HepG2 (cell line): ENCODE data around the gene WEE1. TPM values are rescaled to one million over a fixed set of nuclear protein-coding genes. Genes with fewer than 3 reads are reported as not detected.

Experiments
- CBFB ChIP-seq: sonication (generic); formaldehyde crosslinking; IDR thresholded peaks from 2 replicates; pipeline ENCODE4 v1.4.0; 2020; ENCODE audit warnings: missing genetic modification reagents
- CEBPG ChIP-seq: IDR thresholded peaks from 2 replicates; pipeline ENCODE4 v1.6.1; 2016
- DMAP1 ChIP-seq: IDR thresholded peaks from 2 replicates; pipeline ENCODE4 v1.6.1; 2016
- FOXK1 ChIP-seq: sonication (generic); formaldehyde crosslinking; IDR thresholded peaks from 2 replicates; pipeline ENCODE4 v1.4.0; 2020; ENCODE audit warnings: low read depth, missing genetic modification reagents, borderline replicate concordance
- HDAC1 ChIP-seq: sonication (generic); formaldehyde crosslinking; IDR thresholded peaks from 2 replicates; pipeline ENCODE4 v1.5.1; 2020; ENCODE audit warnings: mild to moderate bottlenecking, missing genetic modification reagents
- MED13 ChIP-seq: sonication (generic); formaldehyde crosslinking; IDR thresholded peaks from 2 replicates; pipeline ENCODE4 v1.5.0; 2020; ENCODE audit warnings: missing genetic modification reagents
- MIER2 ChIP-seq: IDR thresholded peaks from 2 replicates; pipeline ENCODE4 v1.6.1; 2016; ENCODE audit warnings: missing biosample characterization, missing genetic modification reagents
- NFE2 ChIP-seq: sonication (generic); formaldehyde crosslinking; IDR thresholded peaks from 2 replicates; pipeline ENCODE4 v1.4.0; 2020; ENCODE audit warnings: missing genetic modification reagents
- PHF21A ChIP-seq: sonication (generic); formaldehyde crosslinking; IDR thresholded peaks from 2 replicates; pipeline ENCODE4 v1.5.0; 2020; ENCODE audit warnings: mild to moderate bottlenecking, missing genetic modification reagents
- RARG ChIP-seq: sonication (generic); formaldehyde crosslinking; IDR thresholded peaks from 2 replicates; pipeline ENCODE4 v1.4.0; 2020; ENCODE audit warnings: low read depth, mild to moderate bottlenecking, missing genetic modification reagents
- SIX1 ChIP-seq: sonication (generic); formaldehyde crosslinking; IDR thresholded peaks from 2 replicates; pipeline ENCODE4 v1.4.0; 2020; ENCODE audit warnings: missing genetic modification reagents, borderline replicate concordance
- SMAD1 ChIP-seq: sonication (generic); formaldehyde crosslinking; IDR thresholded peaks from 2 replicates; pipeline ENCODE4 v1.4.0; 2020; ENCODE audit warnings: missing genetic modification reagents, low read depth, mild to moderate bottlenecking, borderline replicate concordance
- SNAPC2 ChIP-seq: sonication (generic); formaldehyde crosslinking; IDR thresholded peaks from 2 replicates; pipeline ENCODE4 v1.8.1; 2022; ENCODE audit warnings: mild to moderate bottlenecking, missing genetic modification reagents
- TMF1 ChIP-seq: sonication (generic); formaldehyde crosslinking; IDR thresholded peaks from 2 replicates; pipeline ENCODE4 v1.8.1; 2022; ENCODE audit warnings: low read depth, missing genetic modification reagents
- YEATS2 ChIP-seq: sonication (generic); formaldehyde crosslinking; IDR thresholded peaks from 2 replicates; pipeline ENCODE4 v1.4.0; 2020; ENCODE audit warnings: missing genetic modification reagents, borderline replicate concordance
- ZNF230 ChIP-seq: sonication (generic); formaldehyde crosslinking; IDR thresholded peaks from 2 replicates; pipeline ENCODE4 v1.4.0; 2020; ENCODE audit warnings: mild to moderate bottlenecking, missing genetic modification reagents
- ZNF260 ChIP-seq: sonication (generic); formaldehyde crosslinking; IDR thresholded peaks from 2 replicates; pipeline ENCODE4 v1.4.0; 2020; ENCODE audit warnings: missing genetic modification reagents, low read depth, mild to moderate bottlenecking, borderline replicate concordance
- ZNF333 ChIP-seq: sonication (generic); formaldehyde crosslinking; IDR thresholded peaks from 2 replicates; pipeline ENCODE4 v1.4.0; 2020; ENCODE audit warnings: mild to moderate bottlenecking, missing genetic modification reagents, borderline replicate concordance
- ZNF337 ChIP-seq: sonication (generic); formaldehyde crosslinking; IDR thresholded peaks from 2 replicates; pipeline ENCODE4 v1.5.1; 2020; ENCODE audit warnings: missing genetic modification reagents, low read depth, mild to moderate bottlenecking, borderline replicate concordance
- ZNF441 ChIP-seq: sonication (generic); formaldehyde crosslinking; IDR thresholded peaks from 2 replicates; pipeline ENCODE4 v1.7.0; 2021; ENCODE audit warnings: missing genetic modification reagents, borderline replicate concordance
- ZNF451 ChIP-seq: sonication (generic); formaldehyde crosslinking; IDR thresholded peaks from 2 replicates; pipeline ENCODE4 v1.5.0; 2020; ENCODE audit warnings: mild to moderate bottlenecking, missing genetic modification reagents
- ZNF724P ChIP-seq: sonication (generic); formaldehyde crosslinking; IDR thresholded peaks from 2 replicates; pipeline ENCODE4 v1.8.0; 2022; ENCODE audit warnings: missing genetic modification reagents, borderline replicate concordance
- ZNF776 ChIP-seq: sonication (generic); formaldehyde crosslinking; IDR thresholded peaks from 2 replicates; pipeline ENCODE4 v1.4.0; 2020; ENCODE audit warnings: mild to moderate bottlenecking, missing genetic modification reagents
- polyA plus RNA-seq, 8 experiments: library from polyadenylated mRNA; depleted of rRNA in 3 of 8; stranded (reverse) in 7 of 8; unstranded in 1 of 8; fragments of >200 nt; fragmentation: Illumina TruSeq in 4 of 8; extraction: Trizol in 4 of 8; gene quantifications; 2 replicates each; pipeline versions ENCODE4 v1.2.1 to v1.2.3, GENCODE V29; 2011 to 2016; ENCODE audit warnings: low read depth in 4 of 8, missing spikeins in 1 of 8, mixed read lengths in 1 of 8; ENCODE audit not compliant: insufficient read depth in 1 of 8
- total RNA-seq, 5 experiments: library from RNA; depleted of rRNA; stranded (reverse); fragments of >200 nt; fragmentation: Illumina TruSeq; extraction: Trizol; gene quantifications; 2 replicates each; pipeline ENCODE4 v1.2.3, GENCODE V29; 2016; ENCODE audit warnings: low read depth in 1 of 5
- TF ChIP-seq, protein P1 (sequence below): sonication (generic); formaldehyde crosslinking; IDR thresholded peaks from 2 replicates; pipeline ENCODE4 v1.4.0; 2020; ENCODE audit warnings: missing genetic modification reagents
- TF ChIP-seq, protein P2 (sequence below): sonication (generic); formaldehyde crosslinking; conservative IDR thresholded peaks from 2 replicates; pipeline ENCODE4 v1.4.0; 2020; ENCODE audit warnings: mild to moderate bottlenecking, missing genetic modification reagents, moderate library complexity

Gene WEE1
- total and polyA plus RNA-seq, 2 of the 13 experiments (the other 11 are each of a cell fraction or from before 2014, with no cell fraction given), result 31.4 to 63.7 TPM

DNA sequence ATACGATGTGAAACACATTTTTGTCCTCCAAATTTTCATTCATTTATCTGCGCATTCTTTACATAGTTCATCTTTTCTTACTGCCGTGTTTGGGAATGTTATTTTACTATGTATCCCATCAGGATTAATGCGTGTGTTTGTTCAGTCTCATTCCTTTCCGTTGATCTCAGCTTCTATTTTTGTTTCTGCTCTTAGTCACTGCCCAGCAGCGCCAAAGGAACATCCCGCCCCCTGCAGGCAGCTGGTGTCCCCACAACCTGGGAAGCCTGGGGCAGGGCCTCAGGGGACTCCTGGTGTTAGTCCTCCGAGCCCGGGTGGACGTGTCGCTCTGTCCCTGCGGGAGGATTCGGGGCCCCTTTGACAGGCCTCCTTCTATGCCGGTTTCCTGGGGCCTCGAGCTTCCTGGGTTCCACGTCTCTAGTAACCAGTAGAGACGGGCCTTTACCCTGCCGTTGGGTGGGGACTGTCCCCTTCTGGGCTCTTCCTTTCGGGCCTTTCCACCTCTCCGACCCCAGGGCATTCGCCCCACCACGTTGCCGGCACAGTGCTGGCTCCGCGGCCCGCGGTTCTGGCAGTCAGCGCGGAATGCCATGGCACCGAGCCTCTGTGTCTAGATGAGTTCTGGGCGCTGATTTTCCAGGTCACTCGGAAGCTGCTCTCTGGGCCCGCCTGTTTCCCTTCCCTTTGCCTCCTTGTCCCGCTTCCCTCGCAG, 39.8 kb downstream of the WEE1 start (continued):
- TF ChIP-seq PHF21A (CRISPR knock-in tag), result peak; percentile 46
- 0 out of 2 replicates have a peak, but pooled peaks have one; percentile 19 for TF ChIP-seq SMAD1 (CRISPR knock-in tag)
- peak; percentile 71 for TF ChIP-seq CBFB (CRISPR knock-in tag)
- TF ChIP-seq DMAP1, result peak; percentile 53
- no peak; the same call in 1 of the 2 replicates for TF ChIP-seq ZNF333 (CRISPR knock-in tag)
- no peak; the same call in 1 of the 2 replicates for TF ChIP-seq ZNF776 (CRISPR knock-in tag)
- TF ChIP-seq NFE2 (CRISPR knock-in tag), result no peak
- 0 out of 2 replicates have a peak, but pooled peaks have one; percentile 65 for TF ChIP-seq MED13
- TF ChIP-seq YEATS2 (CRISPR knock-in tag), result peak; percentile 22; the same call in 1 of the 2 replicates
- peak; percentile 58; the same call in 1 of the 2 replicates for TF ChIP-seq HDAC1 (CRISPR knock-in tag)
- TF ChIP-seq MIER2 (CRISPR knock-in tag), result peak; percentile 58; the same call in 1 of the 2 replicates
- 0 out of 2 replicates have a peak, but pooled peaks have one; percentile 33 for TF ChIP-seq ZNF337
- TF ChIP-seq SIX1 (CRISPR knock-in tag), result peak; percentile 59; the same call in 1 of the 2 replicates
- peak; percentile 52 for TF ChIP-seq CEBPG (CRISPR knock-in tag)
- TF ChIP-seq TMF1 (CRISPR knock-in tag), result no peak
- no peak for TF ChIP-seq RARG (CRISPR knock-in tag)
- TF ChIP-seq, protein P1, sequence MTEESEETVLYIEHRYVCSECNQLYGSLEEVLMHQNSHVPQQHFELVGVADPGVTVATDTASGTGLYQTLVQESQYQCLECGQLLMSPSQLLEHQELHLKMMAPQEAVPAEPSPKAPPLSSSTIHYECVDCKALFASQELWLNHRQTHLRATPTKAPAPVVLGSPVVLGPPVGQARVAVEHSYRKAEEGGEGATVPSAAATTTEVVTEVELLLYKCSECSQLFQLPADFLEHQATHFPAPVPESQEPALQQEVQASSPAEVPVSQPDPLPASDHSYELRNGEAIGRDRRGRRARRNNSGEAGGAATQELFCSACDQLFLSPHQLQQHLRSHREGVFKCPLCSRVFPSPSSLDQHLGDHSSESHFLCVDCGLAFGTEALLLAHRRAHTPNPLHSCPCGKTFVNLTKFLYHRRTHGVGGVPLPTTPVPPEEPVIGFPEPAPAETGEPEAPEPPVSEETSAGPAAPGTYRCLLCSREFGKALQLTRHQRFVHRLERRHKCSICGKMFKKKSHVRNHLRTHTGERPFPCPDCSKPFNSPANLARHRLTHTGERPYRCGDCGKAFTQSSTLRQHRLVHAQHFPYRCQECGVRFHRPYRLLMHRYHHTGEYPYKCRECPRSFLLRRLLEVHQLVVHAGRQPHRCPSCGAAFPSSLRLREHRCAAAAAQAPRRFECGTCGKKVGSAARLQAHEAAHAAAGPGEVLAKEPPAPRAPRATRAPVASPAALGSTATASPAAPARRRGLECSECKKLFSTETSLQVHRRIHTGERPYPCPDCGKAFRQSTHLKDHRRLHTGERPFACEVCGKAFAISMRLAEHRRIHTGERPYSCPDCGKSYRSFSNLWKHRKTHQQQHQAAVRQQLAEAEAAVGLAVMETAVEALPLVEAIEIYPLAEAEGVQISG (CRISPR knock-in tag), result peak; percentile 68
- no peak for TF ChIP-seq ZNF441 (CRISPR knock-in tag)
- no peak for TF ChIP-seq SNAPC2 (CRISPR knock-in tag)
- TF ChIP-seq ZNF230 (CRISPR knock-in tag), result no peak
- peak; percentile 46; the same call in 1 of the 2 replicates for TF ChIP-seq ZNF724P (CRISPR knock-in tag)
- TF ChIP-seq, protein P2, sequence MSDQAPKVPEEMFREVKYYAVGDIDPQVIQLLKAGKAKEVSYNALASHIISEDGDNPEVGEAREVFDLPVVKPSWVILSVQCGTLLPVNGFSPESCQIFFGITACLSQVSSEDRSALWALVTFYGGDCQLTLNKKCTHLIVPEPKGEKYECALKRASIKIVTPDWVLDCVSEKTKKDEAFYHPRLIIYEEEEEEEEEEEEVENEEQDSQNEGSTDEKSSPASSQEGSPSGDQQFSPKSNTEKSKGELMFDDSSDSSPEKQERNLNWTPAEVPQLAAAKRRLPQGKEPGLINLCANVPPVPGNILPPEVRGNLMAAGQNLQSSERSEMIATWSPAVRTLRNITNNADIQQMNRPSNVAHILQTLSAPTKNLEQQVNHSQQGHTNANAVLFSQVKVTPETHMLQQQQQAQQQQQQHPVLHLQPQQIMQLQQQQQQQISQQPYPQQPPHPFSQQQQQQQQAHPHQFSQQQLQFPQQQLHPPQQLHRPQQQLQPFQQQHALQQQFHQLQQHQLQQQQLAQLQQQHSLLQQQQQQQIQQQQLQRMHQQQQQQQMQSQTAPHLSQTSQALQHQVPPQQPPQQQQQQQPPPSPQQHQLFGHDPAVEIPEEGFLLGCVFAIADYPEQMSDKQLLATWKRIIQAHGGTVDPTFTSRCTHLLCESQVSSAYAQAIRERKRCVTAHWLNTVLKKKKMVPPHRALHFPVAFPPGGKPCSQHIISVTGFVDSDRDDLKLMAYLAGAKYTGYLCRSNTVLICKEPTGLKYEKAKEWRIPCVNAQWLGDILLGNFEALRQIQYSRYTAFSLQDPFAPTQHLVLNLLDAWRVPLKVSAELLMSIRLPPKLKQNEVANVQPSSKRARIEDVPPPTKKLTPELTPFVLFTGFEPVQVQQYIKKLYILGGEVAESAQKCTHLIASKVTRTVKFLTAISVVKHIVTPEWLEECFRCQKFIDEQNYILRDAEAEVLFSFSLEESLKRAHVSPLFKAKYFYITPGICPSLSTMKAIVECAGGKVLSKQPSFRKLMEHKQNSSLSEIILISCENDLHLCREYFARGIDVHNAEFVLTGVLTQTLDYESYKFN (CRISPR knock-in tag), result peak; percentile 59; the same call in 1 of the 2 replicates
- no peak for TF ChIP-seq ZNF260 (CRISPR knock-in tag)
- TF ChIP-seq ZNF451 (CRISPR knock-in tag), result 0 out of 2 replicates have a peak, but pooled peaks have one; percentile 50
- peak; percentile 65; the same call in 1 of the 2 replicates for TF ChIP-seq FOXK1
